ENCODE results near the gene GRK5. TPM values are rescaled to one million over a fixed set of nuclear protein-coding genes. Genes with fewer than 3 reads are reported as not detected.

GRK5 gene
- total and polyA plus RNA-seq, 3 experiments from 2014 or later, result 7.7 to 13.8 (median 13.6) TPM

- no peaks in the 10 kb centered on the region for H3K9me3 Mint-ChIP-seq
- H3K9me3 ChIP-seq (ENCODE audit: low read length), result no peaks in the 10 kb centered on the region
- no peaks in the 10 kb centered on the region for H3K27me3 Mint-ChIP-seq
- no peak overlapping the region for H3K4me3 Mint-ChIP-seq
- H3K4me1 Mint-ChIP-seq, result peaks cover 6 to 15% (median 9%) of the 10 kb centered on the region in 3 donors
- POLR2A ChIA-PET, result no interaction called here
- H3K27ac Mint-ChIP-seq, result peak overlapping the region in 2 of 8 donors; percentile 17 to 46
- no peak overlapping the region for H3K4me3 ChIP-seq (ENCODE audit: low read length)
- peaks cover 6% of the 10 kb centered on the region for H3K4me1 ChIP-seq (ENCODE audit: insufficient read depth, low read length)
- DNase-seq, result no peak
- peaks cover 0 to 1% (median 0%) of the 10 kb centered on the region in 3 donors for H3K36me3 Mint-ChIP-seq
- H3K27me3 ChIP-seq (ENCODE audit: insufficient read depth, low read length, poor library complexity, severe bottlenecking), result no peaks in the 10 kb centered on the region
- no peak overlapping the region for H3K27ac ChIP-seq (ENCODE audit: low read depth, low read length)
- CTCF ChIA-PET, result interaction anchor here (1.1 to 2.9 kb wide), 7 partner anchors 9 to 255 kb away, joined by 3 to 12 read pairs (median 4); partner anchors contain the start of genes DENND10 and GRK5
- no peaks in the 10 kb centered on the region for H3K36me3 ChIP-seq (ENCODE audit: insufficient read depth, low read length)
Measured at GRCh38 chr10:119189811-119190282, 17.5 kb upstream of the GRK5 start.

- ChIA-PET CTCF (interaction anchor here (1.1 to 2.9 kb wide), 6 partner anchors 9 to 255 kb away, joined by 3 to 12 read pairs (median 4); partner anchors contain the start of genes DENND10 and GRK5), POLR2A (no interaction called here)
- DNase-seq, result no peak
- Mint-ChIP-seq H3K4me3 (no peak overlapping the region), H3K27me3 (no peaks in the 10 kb centered on the region), H3K36me3 (peaks cover 0 to 1% (median 0%) of the 10 kb centered on the region in 3 donors), H3K4me1 (peaks cover 6 to 15% (median 9%) of the 10 kb centered on the region in 3 donors), H3K9me3 (no peaks in the 10 kb centered on the region), H3K27ac (no peak overlapping the region)
- no peak overlapping the region for H3K27ac ChIP-seq (ENCODE audit: low read depth, low read length)
- no peak overlapping the region for H3K4me3 ChIP-seq (ENCODE audit: low read length)
- H3K4me1 ChIP-seq (ENCODE audit: insufficient read depth, low read length), result peaks cover 6% of the 10 kb centered on the region
- no peaks in the 10 kb centered on the region for H3K27me3 ChIP-seq (ENCODE audit: insufficient read depth, low read length, poor library complexity, severe bottlenecking)
- no peaks in the 10 kb centered on the region for H3K9me3 ChIP-seq (ENCODE audit: low read length)
- no peaks in the 10 kb centered on the region for H3K36me3 ChIP-seq (ENCODE audit: insufficient read depth, low read length)
Measured at GRCh38 chr10:119190353-119190752, 17.0 kb upstream of the GRK5 start.

GRCh38 chr10:119190954-119191785 is 16.2 kb upstream of the GRK5 start:
- Mint-ChIP-seq H3K4me3 (no peak overlapping the region), H3K4me1 (peaks cover 6 to 15% (median 9%) of the 10 kb centered on the region in 3 donors), H3K36me3 (peaks cover 0 to 1% (median 0%) of the 10 kb centered on the region in 3 donors), H3K27me3 (no peaks in the 10 kb centered on the region), H3K9me3 (no peaks in the 10 kb centered on the region), H3K27ac (peak overlapping the region in 2 of 8 donors; percentile 33 to 38)
- Histone ChIP-seq H3K9me3 (ENCODE audit: low read length) (no peaks in the 10 kb centered on the region), H3K27ac (ENCODE audit: low read depth, low read length) (no peak overlapping the region), H3K4me3 (ENCODE audit: low read length) (no peak overlapping the region), H3K27me3 (ENCODE audit: insufficient read depth, low read length, poor library complexity, severe bottlenecking) (no peaks in the 10 kb centered on the region), H3K36me3 (ENCODE audit: insufficient read depth, low read length) (no peaks in the 10 kb centered on the region), H3K4me1 (ENCODE audit: insufficient read depth, low read length) (peaks cover 6% of the 10 kb centered on the region)
- POLR2A ChIA-PET, result no interaction called here
- CTCF ChIA-PET, result interaction anchor here (1.1 to 2.9 kb wide), 3 partner anchors 8 to 115 kb away, joined by 4 to 12 read pairs (median 11); partner anchors contain the start of gene GRK5
- DNase-seq, result no peak

DNA sequence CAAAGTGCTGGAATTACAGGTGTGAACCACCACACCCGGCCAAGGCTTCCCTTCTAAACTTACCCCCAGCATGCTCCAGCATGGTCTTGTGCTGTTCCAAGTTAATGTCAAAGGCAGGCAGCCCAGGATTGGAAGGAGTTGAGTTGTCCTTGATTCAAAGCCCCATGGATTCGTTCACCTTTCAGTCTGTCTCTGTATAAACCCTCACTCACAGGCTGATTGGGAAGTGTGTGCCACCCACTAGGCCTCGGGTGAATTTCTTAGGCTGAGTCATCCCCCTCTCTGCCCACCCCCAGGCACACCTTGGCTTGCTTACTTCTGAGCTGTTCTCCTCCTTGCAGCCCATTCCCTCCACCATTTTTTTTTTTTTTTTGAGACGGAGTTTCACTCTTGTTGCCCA is 15.5 kb upstream of the GRK5 start:
- Histone ChIP-seq H3K9me3 (ENCODE audit: low read length) (no peaks in the 10 kb centered on the region), H3K4me1 (ENCODE audit: insufficient read depth, low read length) (peaks cover 6% of the 10 kb centered on the region), H3K4me3 (ENCODE audit: low read length) (no peak overlapping the region), H3K27me3 (ENCODE audit: insufficient read depth, low read length, poor library complexity, severe bottlenecking) (no peaks in the 10 kb centered on the region), H3K27ac (ENCODE audit: low read depth, low read length) (no peak overlapping the region), H3K36me3 (ENCODE audit: insufficient read depth, low read length) (no peaks in the 10 kb centered on the region)
- no peak overlapping the region for H3K27ac Mint-ChIP-seq
- no peak overlapping the region for H3K4me3 Mint-ChIP-seq
- H3K36me3 Mint-ChIP-seq, result peaks cover 0 to 1% (median 0%) of the 10 kb centered on the region in 3 donors
- H3K9me3 Mint-ChIP-seq, result no peaks in the 10 kb centered on the region
- H3K4me1 Mint-ChIP-seq, result peaks cover 6 to 15% (median 9%) of the 10 kb centered on the region in 3 donors
- no peaks in the 10 kb centered on the region for H3K27me3 Mint-ChIP-seq
- no peak for DNase-seq
- POLR2A ChIA-PET, result no interaction called here
- CTCF ChIA-PET, result no interaction called here

GRCh38 chr10:119197921-119198320 is 9.4 kb upstream of the GRK5 start:
- Histone ChIP-seq H3K36me3 (ENCODE audit: insufficient read depth, low read length) (no peaks in the 10 kb centered on the region), H3K27me3 (ENCODE audit: insufficient read depth, low read length, poor library complexity, severe bottlenecking) (no peaks in the 10 kb centered on the region), H3K4me3 (ENCODE audit: low read length) (no peak overlapping the region), H3K4me1 (ENCODE audit: insufficient read depth, low read length) (no peaks in the 10 kb centered on the region), H3K27ac (ENCODE audit: low read depth, low read length) (no peak overlapping the region), H3K9me3 (ENCODE audit: low read length) (no peaks in the 10 kb centered on the region)
- peak overlapping the region in 1 of 8 donors; percentile 48 for H3K27ac Mint-ChIP-seq
- peaks cover 3% of the 10 kb centered on the region in 2 donors for H3K27me3 Mint-ChIP-seq
- DNase-seq, result no peak
- CTCF ChIA-PET, result interaction anchor here (0.9 to 2.9 kb wide), 9 partner anchors 8 to 291 kb away, joined by 3 to 21 read pairs (median 12); partner anchors contain the start of gene GRK5
- peaks cover 0 to 13% (median 2%) of the 10 kb centered on the region in 3 donors for H3K4me1 Mint-ChIP-seq
- H3K4me3 Mint-ChIP-seq, result no peak overlapping the region
- POLR2A ChIA-PET, result no interaction called here
- H3K9me3 Mint-ChIP-seq, result no peaks in the 10 kb centered on the region
- peaks cover 0 to 1% (median 0%) of the 10 kb centered on the region in 3 donors for H3K36me3 Mint-ChIP-seq

- H3K27ac Mint-ChIP-seq, result peak overlapping the region in 1 of 8 donors; percentile 82
- peak in 1 of 5 donors; percentile 17 for DNase-seq
- CTCF ChIA-PET, result interaction anchor here (0.6 to 2.9 kb wide), 16 partner anchors 8 to 489 kb away, joined by 3 to 21 read pairs (median 3); partner anchors contain the start of gene GRK5
- no peaks in the 10 kb centered on the region for H3K36me3 Mint-ChIP-seq
- H3K4me1 Mint-ChIP-seq, result peaks cover 0 to 13% (median 2%) of the 10 kb centered on the region in 3 donors
- Histone ChIP-seq H3K4me3 (ENCODE audit: low read length) (no peak overlapping the region), H3K4me1 (ENCODE audit: insufficient read depth, low read length) (no peaks in the 10 kb centered on the region), H3K9me3 (ENCODE audit: low read length) (no peaks in the 10 kb centered on the region), H3K27ac (ENCODE audit: low read depth, low read length) (no peak overlapping the region), H3K27me3 (ENCODE audit: insufficient read depth, low read length, poor library complexity, severe bottlenecking) (no peaks in the 10 kb centered on the region), H3K36me3 (ENCODE audit: insufficient read depth, low read length) (no peaks in the 10 kb centered on the region)
- no peaks in the 10 kb centered on the region for H3K9me3 Mint-ChIP-seq
- H3K27me3 Mint-ChIP-seq, result peaks cover 3% of the 10 kb centered on the region in 2 donors
- H3K4me3 Mint-ChIP-seq, result no peak overlapping the region
- POLR2A ChIA-PET, result no interaction called here
Measured at GRCh38 chr10:119198438-119198837, 8.9 kb upstream of the GRK5 start.

GRCh38 chr10:119199231-119199992 is 8.0 kb upstream of the GRK5 start:
- Mint-ChIP-seq H3K36me3 (no peaks in the 10 kb centered on the region), H3K4me1 (peaks cover 0 to 13% (median 2%) of the 10 kb centered on the region in 3 donors), H3K9me3 (no peaks in the 10 kb centered on the region), H3K27me3 (peaks cover 3% of the 10 kb centered on the region in 2 donors), H3K4me3 (no peak overlapping the region), H3K27ac (no peak overlapping the region)
- H3K4me1 ChIP-seq (ENCODE audit: insufficient read depth, low read length), result no peaks in the 10 kb centered on the region
- H3K9me3 ChIP-seq (ENCODE audit: low read length), result no peaks in the 10 kb centered on the region
- H3K27ac ChIP-seq (ENCODE audit: low read depth, low read length), result no peak overlapping the region
- POLR2A ChIA-PET, result no interaction called here
- H3K4me3 ChIP-seq (ENCODE audit: low read length), result no peak overlapping the region
- CTCF ChIA-PET, result interaction anchor here (0.6 to 2.9 kb wide), 17 partner anchors 7 to 488 kb away, joined by 3 to 21 read pairs (median 4); partner anchors contain the start of gene GRK5
- DNase-seq, result peak in 3 of 5 donors; percentile 27 to 59 (median 49)
- no peaks in the 10 kb centered on the region for H3K36me3 ChIP-seq (ENCODE audit: insufficient read depth, low read length)
- no peaks in the 10 kb centered on the region for H3K27me3 ChIP-seq (ENCODE audit: insufficient read depth, low read length, poor library complexity, severe bottlenecking)

All from CD8-positive, alpha-beta memory T cell (primary cell).